Naive B cell (primary cell): ENCODE results near the gene MED13L. TPM values are rescaled to one million over a fixed set of nuclear protein-coding genes. Genes with fewer than 3 reads are reported as not detected.

Experiments
- ATAC-seq, 2 donors: fragments of 150-1000 bp; cut with Tn5 transposase; 2 replicates each; pipeline ENCODE4 v1.10.0; 2021; ENCODE audit warnings: low read depth in 2 of 2, mild to moderate bottlenecking in 2 of 2, moderate library complexity in 2 of 2
- DNase-seq: peaks from one replicate; pipeline ENCODE4 v3.0.0; 2022
- H3K27ac Mint-ChIP-seq, 6 donors: one replicate each; pipeline ENCODE4 v1.8.0; 2020 to 2022; ENCODE audit warnings: mild to moderate bottlenecking in 6 of 6, mixed read lengths in 6 of 6, moderate library complexity in 5 of 6, inconsistent platforms in 2 of 6
- H3K27me3 Mint-ChIP-seq, 3 donors: one replicate each; pipeline ENCODE4 v1.8.0; 2021 to 2022; ENCODE audit warnings: mixed read lengths in 3 of 3, mild to moderate bottlenecking in 1 of 3
- H3K36me3 Mint-ChIP-seq, 2 donors: one replicate each; pipeline ENCODE4 v1.8.0; 2020 to 2022; ENCODE audit warnings: mixed read lengths in 2 of 2, inconsistent platforms in 1 of 2, mild to moderate bottlenecking in 1 of 2
- H3K4me1 Mint-ChIP-seq, 3 donors: one replicate each; pipeline ENCODE4 v1.8.0; 2020 to 2022; ENCODE audit warnings: mixed read lengths in 3 of 3, inconsistent platforms in 1 of 3, mild to moderate bottlenecking in 1 of 3, moderate library complexity in 1 of 3
- H3K4me3 Mint-ChIP-seq, 8 donors: one replicate each; pipeline ENCODE4 v1.8.0; 2020 to 2022; ENCODE audit warnings: mild to moderate bottlenecking in 8 of 8, mixed read lengths in 8 of 8, moderate library complexity in 8 of 8, inconsistent platforms in 2 of 8
- H3K9me3 Mint-ChIP-seq, 7 donors: one replicate each; pipeline ENCODE4 v1.8.0; 2020 to 2022; ENCODE audit warnings: mixed read lengths in 7 of 7, mild to moderate bottlenecking in 5 of 7, inconsistent platforms in 2 of 7, moderate library complexity in 1 of 7
- polyA plus RNA-seq, 6 donors: library from polyadenylated mRNA; unstranded; fragments of 300-500 nt; fragmentation: Illumina TruSeq; gene quantifications; one replicate each; pipeline ENCODE4 v1.2.3, GENCODE V29; 2021; ENCODE audit warnings: low read depth in 6 of 6

MED13L gene
- polyA plus RNA-seq, 6 donors from 2014 or later, result 12.5 to 19.2 (median 16.2) TPM

GRCh38 chr12:115922952-115923564, 354.4 kb downstream of the MED13L start:
- Mint-ChIP-seq H3K4me1 (no peaks in the 10 kb centered on the region), H3K4me3 (no peak overlapping the region), H3K9me3 (peaks cover 6 to 27% (median 16%) of the 10 kb centered on the region in 7 donors), H3K27ac (no peak overlapping the region), H3K27me3 (peaks cover 28 to 65% (median 60%) of the 10 kb centered on the region in 3 donors), H3K36me3 (peaks cover 9 to 23% of the 10 kb centered on the region in 2 donors)
- ATAC-seq (no peak), DNase-seq (no peak)

GRCh38 chr12:115920395-115921183, 356.9 kb downstream of the MED13L start:
- H3K27me3 Mint-ChIP-seq, result peaks cover 31 to 71% (median 70%) of the 10 kb centered on the region in 3 donors
- H3K27ac Mint-ChIP-seq, result no peak overlapping the region
- peaks cover 6 to 27% (median 16%) of the 10 kb centered on the region in 7 donors for H3K9me3 Mint-ChIP-seq
- DNase-seq (no peak), ATAC-seq (no peak)
- H3K36me3 Mint-ChIP-seq, result peaks cover 9 to 23% of the 10 kb centered on the region in 2 donors
- H3K4me3 Mint-ChIP-seq, result no peak overlapping the region
- peaks cover 0 to 5% (median under 1%) of the 10 kb centered on the region in 3 donors for H3K4me1 Mint-ChIP-seq

- Mint-ChIP-seq H3K27me3 (peaks cover 36 to 75% (median 66%) of the 10 kb centered on the region in 3 donors), H3K27ac (no peak overlapping the region), H3K36me3 (peaks cover 9 to 13% of the 10 kb centered on the region in 2 donors), H3K9me3 (peaks cover 6 to 23% (median 15%) of the 10 kb centered on the region in 7 donors), H3K4me1 (peaks cover 0 to 5% (median 2%) of the 10 kb centered on the region in 3 donors), H3K4me3 (peak overlapping the region in 1 of 8 donors; percentile 21)
- DNase-seq (no peak), ATAC-seq (no peak)
These were observed 358.7 kb downstream of the MED13L start for GRCh38 chr12:115918763-115919162.

GRCh38 chr12:115916910-115917668, 360.4 kb downstream of the MED13L start:
- peaks cover 3 to 5% of the 10 kb centered on the region in 2 donors for H3K36me3 Mint-ChIP-seq
- peak overlapping the region in 4 of 8 donors; percentile 26 to 61 (median 29) for H3K4me3 Mint-ChIP-seq
- H3K4me1 Mint-ChIP-seq, result peaks cover 0 to 5% (median 2%) of the 10 kb centered on the region in 3 donors
- peaks cover 0 to 10% (median 3%) of the 10 kb centered on the region in 7 donors for H3K9me3 Mint-ChIP-seq
- H3K27ac Mint-ChIP-seq, result peak overlapping the region in 4 of 6 donors; percentile 14 to 85 (median 68)
- peaks cover 46 to 69% (median 67%) of the 10 kb centered on the region in 3 donors for H3K27me3 Mint-ChIP-seq
- peak; percentile 70 to 74 for ATAC-seq
- DNase-seq, result peak; percentile 53

DNA sequence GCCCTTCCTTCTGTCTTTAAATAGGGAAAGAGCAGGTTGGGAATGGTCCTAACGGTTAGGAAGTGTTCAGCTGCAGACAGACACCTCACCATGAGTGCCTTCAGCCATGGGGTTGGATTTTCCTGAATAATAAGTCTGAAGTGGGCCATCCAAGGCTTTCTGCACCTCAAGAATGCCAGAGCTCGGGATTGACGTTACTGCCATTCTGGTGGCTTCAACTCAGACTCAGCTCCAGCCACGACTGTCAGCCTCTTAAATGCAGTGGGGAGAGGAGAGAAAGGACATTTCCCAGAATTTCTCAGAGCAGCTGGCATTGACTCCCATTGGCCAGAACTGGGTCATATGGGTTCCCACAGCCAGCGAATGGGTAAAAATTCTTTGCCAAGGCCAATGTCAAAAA, 363.4 kb downstream of the MED13L start:
- H3K4me1 Mint-ChIP-seq, result peaks cover 0 to 5% (median 2%) of the 10 kb centered on the region in 3 donors
- peaks cover 0 to 8% (median 0%) of the 10 kb centered on the region in 7 donors for H3K9me3 Mint-ChIP-seq
- DNase-seq (no peak), ATAC-seq (no peak)
- no peak overlapping the region for H3K27ac Mint-ChIP-seq
- no peak overlapping the region for H3K4me3 Mint-ChIP-seq
- peaks cover 54 to 58% (median 56%) of the 10 kb centered on the region in 3 donors for H3K27me3 Mint-ChIP-seq
- no peaks in the 10 kb centered on the region for H3K36me3 Mint-ChIP-seq

DNA sequence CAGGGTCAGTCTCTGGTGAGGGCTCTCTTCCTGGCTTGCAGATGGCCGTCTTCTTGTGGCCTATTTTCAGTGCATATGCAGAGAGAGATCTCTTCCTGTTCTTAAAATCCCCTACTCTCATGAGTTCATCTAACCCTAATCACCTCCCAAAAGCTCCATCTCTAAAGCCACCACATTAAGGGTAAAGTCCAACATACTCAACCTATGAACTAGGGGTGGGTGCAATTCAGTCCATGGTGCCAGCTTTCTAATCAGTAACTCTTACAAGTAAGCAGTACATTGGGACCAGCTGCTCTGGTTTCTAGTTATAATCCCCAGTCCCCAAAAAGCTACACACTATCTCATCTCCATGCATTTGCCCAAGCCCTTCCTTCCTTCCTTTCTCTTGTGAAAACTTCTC, 365.1 kb downstream of the MED13L start:
- Mint-ChIP-seq H3K4me1 (peaks cover 0 to 4% (median 2%) of the 10 kb centered on the region in 3 donors), H3K9me3 (peaks cover 0 to 8% (median 1%) of the 10 kb centered on the region in 7 donors), H3K4me3 (no peak overlapping the region), H3K27ac (no peak overlapping the region), H3K27me3 (peaks cover 39 to 63% (median 50%) of the 10 kb centered on the region in 3 donors), H3K36me3 (no peaks in the 10 kb centered on the region)
- DNase-seq (no peak), ATAC-seq (no peak)

DNA sequence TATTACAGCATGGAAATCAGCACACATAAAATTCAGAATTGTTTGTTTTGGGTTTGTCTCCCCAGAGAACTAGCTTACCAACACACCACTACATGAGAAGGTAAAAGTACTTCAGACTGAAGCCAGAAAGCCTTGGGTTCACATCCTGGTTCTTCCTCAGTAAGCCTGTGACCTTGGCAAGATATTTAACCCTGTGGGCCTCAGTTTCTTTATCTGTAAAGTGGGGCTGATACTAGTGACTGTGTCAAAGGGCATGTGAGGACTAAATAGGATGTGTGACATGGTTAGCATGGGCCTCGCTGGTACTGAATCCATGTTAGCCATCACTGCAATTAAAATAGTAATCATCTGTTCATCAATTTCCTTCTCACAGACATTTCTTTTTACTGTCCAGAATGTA, 366.1 kb downstream of the MED13L start:
- no peak overlapping the region for H3K27ac Mint-ChIP-seq

GRCh38 chr12:115910057-115910456, 367.4 kb downstream of the MED13L start:
- peaks cover 33 to 57% (median 47%) of the 10 kb centered on the region in 3 donors for H3K27me3 Mint-ChIP-seq
- DNase-seq (no peak), ATAC-seq (no peak)
- no peak overlapping the region for H3K4me3 Mint-ChIP-seq
- peaks cover 0 to 8% (median 2%) of the 10 kb centered on the region in 7 donors for H3K9me3 Mint-ChIP-seq
- H3K4me1 Mint-ChIP-seq, result no peaks in the 10 kb centered on the region
- H3K27ac Mint-ChIP-seq, result no peak overlapping the region
- no peaks in the 10 kb centered on the region for H3K36me3 Mint-ChIP-seq

More for the DNA sequence above, 366.1 kb downstream of the MED13L start:
- Mint-ChIP-seq H3K4me1 (peaks cover 0 to 2% (median 0%) of the 10 kb centered on the region in 3 donors), H3K27me3 (peaks cover 33 to 60% (median 50%) of the 10 kb centered on the region in 3 donors), H3K9me3 (peaks cover 0 to 8% (median 1%) of the 10 kb centered on the region in 7 donors), H3K4me3 (no peak overlapping the region), H3K36me3 (no peaks in the 10 kb centered on the region)
- DNase-seq, result no peak
- ATAC-seq, result no peak
